Measurements from ENCODE around the gene ATP6V0C. TPM values are rescaled to one million over a fixed set of nuclear protein-coding genes. Genes with fewer than 3 reads are reported as not detected.
A peak's percentile ranks its signal among the peaks of the same experiment; 100 is the strongest.

ATP6V0C gene
- total RNA-seq, 4 donors from 2014 or later = 22.1 to 84.2 (median 56.2) TPM

GRCh38 chr16:2507052-2507659, 6.6 kb upstream of the ATP6V0C start:
- no peak for TF ChIP-seq POLR2A (IDR thresholded peaks at IDR 0.05)
- TF ChIP-seq CTCF (IDR thresholded peaks at IDR 0.05 in 4 of 5, conservative IDR thresholded peaks at IDR 0.05 in 1 of 5) = no peak
- Histone ChIP-seq H3K27ac (peak overlapping the region in 3 of 4 donors; percentile 9 to 35 (median 28)), H3K9me3 (no peaks in the 10 kb centered on the region), H3K4me3 (no peak overlapping the region), H3K36me3 (no peaks in the 10 kb centered on the region), H3K4me1 (no peaks in the 10 kb centered on the region), H3K27me3 (no peaks in the 10 kb centered on the region)
- no peak for DNase-seq
- intact Hi-C loops (cut with DNase I; ENCODE audit: low total_unique reads) (no loop called here), in situ Hi-C loops (cut with MboI; ENCODE audit: low sequenced_read_pairs in 4 of 4) (loop anchor here in 1 of 4 donors (10.0 kb wide), 1 partner anchor 172 kb away; no protein-coding TSS in a partner anchor)
- no peak for ATAC-seq

- in situ Hi-C loops (cut with MboI; ENCODE audit: low sequenced_read_pairs in 4 of 4) = loop anchor here in 1 of 4 donors (10.0 kb wide), 1 partner anchor 173 kb away; no protein-coding TSS in a partner anchor
- no peak overlapping the region for H3K4me3 ChIP-seq
- DNase-seq (peak in 1 of 2 donors; percentile 46), ATAC-seq (no peak)
- H3K9me3 ChIP-seq = no peaks in the 10 kb centered on the region
- H3K36me3 ChIP-seq = no peaks in the 10 kb centered on the region
- no peaks in the 10 kb centered on the region for H3K27me3 ChIP-seq
- peak overlapping the region in 2 of 4 donors; percentile 9 to 35 for H3K27ac ChIP-seq
- TF ChIP-seq CTCF (IDR thresholded peaks at IDR 0.05 in 4 of 5, conservative IDR thresholded peaks at IDR 0.05 in 1 of 5) = no peak
- no peak for TF ChIP-seq POLR2A (IDR thresholded peaks at IDR 0.05)
- H3K4me1 ChIP-seq = peaks cover 0 to under 1% of the 10 kb centered on the region in 2 donors
- intact Hi-C loops (cut with DNase I; ENCODE audit: low total_unique reads) = no loop called here
These were observed 6.1 kb upstream of the ATP6V0C start for GRCh38 chr16:2507665-2508064.

GRCh38 chr16:2508722-2509400, 4.9 kb upstream of the ATP6V0C start:
- in situ Hi-C loops (cut with MboI; ENCODE audit: low sequenced_read_pairs in 4 of 4) = loop anchor here in 1 of 4 donors (10.0 kb wide), 1 partner anchor 174 kb away; no protein-coding TSS in a partner anchor
- DNase-seq (no peak), ATAC-seq (no peak)
- Histone ChIP-seq H3K4me1 (peaks cover 6 to 7% of the 10 kb centered on the region in 2 donors), H3K27ac (no peak overlapping the region), H3K27me3 (no peaks in the 10 kb centered on the region), H3K9me3 (no peaks in the 10 kb centered on the region), H3K36me3 (no peaks in the 10 kb centered on the region), H3K4me3 (no peak overlapping the region)
- intact Hi-C loops (cut with DNase I; ENCODE audit: low total_unique reads) = no loop called here
- TF ChIP-seq CTCF (IDR thresholded peaks at IDR 0.05 in 4 of 5, conservative IDR thresholded peaks at IDR 0.05 in 1 of 5) (no peak), POLR2A (IDR thresholded peaks at IDR 0.05) (no peak)

- no peaks in the 10 kb centered on the region for H3K27me3 ChIP-seq
- no peak overlapping the region for H3K4me3 ChIP-seq
- no peak for DNase-seq
- H3K4me1 ChIP-seq = peaks cover 20 to 24% of the 10 kb centered on the region in 2 donors
- H3K9me3 ChIP-seq = no peaks in the 10 kb centered on the region
- no peaks in the 10 kb centered on the region for H3K36me3 ChIP-seq
- no peak overlapping the region for H3K27ac ChIP-seq
- intact Hi-C loops (cut with DNase I; ENCODE audit: low total_unique reads) (loop anchor here (10.0 kb wide), 1 partner anchor 246 kb away; the partner anchor contains the start of gene RNPS1), in situ Hi-C loops (cut with MboI; ENCODE audit: low sequenced_read_pairs in 4 of 4) (no loop called here)
- no peak for ATAC-seq
- no peak for TF ChIP-seq CTCF (IDR thresholded peaks at IDR 0.05 in 4 of 5, conservative IDR thresholded peaks at IDR 0.05 in 1 of 5)
- no peak for TF ChIP-seq POLR2A (IDR thresholded peaks at IDR 0.05)
These were observed 2.5 kb upstream of the ATP6V0C start for GRCh38 chr16:2511128-2511800.

Data from gastrocnemius medialis (tissue), 4 donors.